ENCODE measurements around the gene UBE4A.
"Not testable (repeated sequence)": the region's sequence is repeated elsewhere in the genome, so short reads cannot be mapped to it uniquely, and the experiment has no call there.

The UBE4A gene

GRCh38 chr11:118398791-118399559 is 39.6 kb downstream of the UBE4A start:
- no peak for TF ChIP-seq CTCF (conservative IDR thresholded peaks at IDR 0.05; ENCODE audit: low read length)
- DNase-seq (ENCODE audit: low read depth) = no peak
- H3K4me3 ChIP-seq (ENCODE audit: low read length) = no peak overlapping the region

GRCh38 chr11:118401151-118401879 is 41.9 kb downstream of the UBE4A start, which contains the start of gene ATP5MG:
ATP5MG (plus strand) TSS chr11:118401606; CDS start chr11:118401666, 60 bp downstream.
- TF ChIP-seq CTCF (conservative IDR thresholded peaks at IDR 0.05; ENCODE audit: low read length) = 0 out of 2 replicates have a peak, but pooled peaks have one; percentile 11
- peak; percentile 82 for DNase-seq (ENCODE audit: low read depth)

GRCh38 chr11:118401880-118402590 is 42.6 kb downstream of the UBE4A start:
- H3K4me3 ChIP-seq (ENCODE audit: low read length) = peak overlapping the region; percentile 93
- peak; percentile 89 for DNase-seq (ENCODE audit: low read depth)
- no peak; the same call in 1 of the 2 replicates for TF ChIP-seq CTCF (conservative IDR thresholded peaks at IDR 0.05; ENCODE audit: low read length)

More at GRCh38 chr11:118401151-118401879, 41.9 kb downstream of the UBE4A start, which contains the start of gene ATP5MG:
- H3K4me3 ChIP-seq (ENCODE audit: low read length) = peak within 1 kb of the TSS; percentile 93

- DNase-seq (ENCODE audit: low read depth) = not testable (repeated sequence)
- peak overlapping the region; percentile 93 for H3K4me3 ChIP-seq (ENCODE audit: low read length)
These were observed 43.2 kb downstream of the UBE4A start for GRCh38 chr11:118402594-118402993.

GRCh38 chr11:118406599-118407166 is 47.3 kb downstream of the UBE4A start:
- no peak for TF ChIP-seq CTCF (conservative IDR thresholded peaks at IDR 0.05; ENCODE audit: low read length)
- peak; percentile 55 for DNase-seq (ENCODE audit: low read depth)
- H3K4me3 ChIP-seq (ENCODE audit: low read length) = no peak overlapping the region

GRCh38 chr11:118410055-118410745 is 50.8 kb downstream of the UBE4A start:
- TF ChIP-seq CTCF (conservative IDR thresholded peaks at IDR 0.05; ENCODE audit: low read length) = no peak
- no peak for DNase-seq (ENCODE audit: low read depth)
- no peak overlapping the region for H3K4me3 ChIP-seq (ENCODE audit: low read length)

All from AG10803 (cell line).